Activated CD8-positive, alpha-beta memory T cell treated with anti-CD3 and anti-CD28 coated beads, Interleukin-2, amount 50 U/mL, for 48 hours (primary cell): Measurements from ENCODE around the gene DCTN1.
"Not testable (repeated sequence)": the region's sequence is repeated elsewhere in the genome, so short reads cannot be mapped to it uniquely, and the experiment has no call there.

Experiments
- DNase-seq: peaks from one replicate; pipeline ENCODE4 v3.0.0-alpha.2; 2020

DCTN1 gene

DNA sequence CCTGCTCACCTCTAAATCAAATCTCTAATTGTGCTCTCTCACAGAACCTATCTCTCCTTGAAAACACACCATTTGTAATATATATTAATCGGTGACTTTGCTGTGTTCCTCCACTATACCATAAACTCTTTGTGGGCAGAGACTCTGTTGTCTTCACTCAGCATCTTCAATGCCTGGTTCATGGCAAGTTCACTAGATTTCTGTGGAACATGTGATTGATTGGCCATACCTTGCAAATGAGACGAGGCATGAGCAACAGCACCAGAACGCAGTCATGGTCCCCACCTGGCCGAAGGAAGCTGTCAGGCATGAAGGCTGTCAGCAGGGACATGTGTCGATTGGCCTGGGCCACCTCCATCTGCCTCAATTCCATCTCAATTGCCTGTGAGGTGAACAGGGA lies 11.6 kb downstream of the DCTN1 start:
- DNase-seq: no peak

GRCh38 chr2:74367789-74368188 lies 12.3 kb downstream of the DCTN1 start:
- DNase-seq: no peak

GRCh38 chr2:74366036-74366435 lies 14.1 kb downstream of the DCTN1 start:
- no peak for DNase-seq

DNA sequence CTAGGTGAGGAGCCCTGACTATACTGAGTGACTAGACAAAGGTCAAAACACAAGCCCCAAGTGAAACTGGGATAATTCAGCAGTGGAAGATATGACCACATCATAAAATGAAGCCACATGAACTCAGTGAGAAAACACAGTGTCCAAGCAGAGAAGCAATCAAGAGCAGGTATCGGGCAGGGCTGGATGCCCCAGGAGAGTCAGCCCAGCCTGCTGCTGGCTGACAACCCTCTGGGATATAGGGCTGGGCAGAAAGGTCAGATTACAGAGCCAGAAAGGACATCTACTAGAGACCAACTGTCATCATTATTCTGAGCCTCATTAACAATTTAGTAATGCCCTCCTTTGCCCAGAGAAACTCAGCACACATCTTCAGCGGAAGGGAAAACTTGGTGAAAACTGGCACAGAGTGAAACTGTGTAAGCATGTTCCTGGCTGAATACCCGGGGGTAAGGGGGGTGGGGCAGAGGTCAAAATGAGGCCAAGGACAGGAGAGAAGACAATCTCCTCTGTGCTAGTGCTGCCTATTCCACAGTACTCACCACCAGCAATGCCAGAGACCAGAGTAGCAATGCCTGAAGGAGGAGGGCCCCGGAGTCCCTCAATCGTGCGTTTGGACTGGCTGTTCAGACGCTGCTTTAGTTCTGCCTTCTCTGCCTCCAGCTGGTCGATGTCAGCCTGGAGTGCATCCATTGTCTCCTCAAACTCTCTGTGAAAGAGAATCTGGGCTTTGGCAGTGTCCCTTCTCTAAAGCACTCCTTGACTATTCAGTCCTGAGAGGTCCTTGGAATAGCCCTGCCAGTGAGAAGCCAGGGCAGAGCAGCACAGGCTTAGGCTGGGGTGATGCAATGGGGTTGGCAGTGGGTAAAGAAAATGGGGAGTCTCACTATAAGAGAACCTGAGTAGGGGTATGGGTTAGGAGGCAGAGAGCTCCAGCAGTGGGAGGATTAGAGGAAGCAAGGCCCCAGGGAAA lies 15.3 kb downstream of the DCTN1 start:
- DNase-seq: no peak

GRCh38 chr2:74361327-74361726 lies 18.8 kb downstream of the DCTN1 start:
- DNase-seq: no peak

DNA sequence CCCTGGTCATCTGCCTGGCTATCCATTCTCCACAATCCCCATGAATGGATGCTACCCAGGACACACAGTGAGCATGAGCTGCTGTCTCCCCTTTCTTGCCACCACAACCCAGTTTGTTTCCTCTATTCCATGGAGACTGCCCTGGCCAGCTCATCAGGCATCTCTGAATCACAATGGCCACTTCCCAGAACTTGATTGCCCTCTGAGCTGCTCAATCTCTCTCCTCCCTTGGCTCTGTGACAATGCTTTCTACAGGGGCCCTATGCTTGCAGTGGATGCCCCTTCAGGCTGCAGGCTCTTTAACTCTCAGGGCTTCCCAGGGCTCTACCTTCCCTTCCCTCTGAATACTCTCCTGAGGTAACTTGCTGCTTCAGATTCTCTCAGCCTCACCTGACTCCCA lies 22.5 kb downstream of the DCTN1 start:
- no peak for DNase-seq

DNA sequence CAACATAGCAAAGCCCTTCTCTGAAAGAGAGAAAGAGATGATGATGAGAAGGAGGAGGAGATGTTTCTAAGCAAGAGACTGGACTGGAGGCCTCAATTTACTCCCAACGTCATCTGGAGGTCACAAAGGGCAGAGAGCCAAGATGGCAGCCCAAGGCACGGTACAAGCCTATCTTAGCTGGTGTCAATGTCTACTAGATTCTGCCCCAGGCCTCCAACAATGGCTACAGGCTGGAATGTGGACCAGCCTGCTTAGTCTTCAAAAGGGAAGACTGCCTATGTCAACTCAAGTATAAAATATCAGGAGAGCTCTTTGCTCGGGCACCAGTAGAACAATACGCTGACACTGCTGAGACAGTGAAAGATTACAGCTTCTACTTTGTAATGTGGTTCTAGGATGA lies 30.2 kb downstream of the DCTN1 start:
- no peak for DNase-seq

- no peak for DNase-seq
These were observed 32.4 kb downstream of the DCTN1 start for GRCh38 chr2:74347742-74348141.

DNA sequence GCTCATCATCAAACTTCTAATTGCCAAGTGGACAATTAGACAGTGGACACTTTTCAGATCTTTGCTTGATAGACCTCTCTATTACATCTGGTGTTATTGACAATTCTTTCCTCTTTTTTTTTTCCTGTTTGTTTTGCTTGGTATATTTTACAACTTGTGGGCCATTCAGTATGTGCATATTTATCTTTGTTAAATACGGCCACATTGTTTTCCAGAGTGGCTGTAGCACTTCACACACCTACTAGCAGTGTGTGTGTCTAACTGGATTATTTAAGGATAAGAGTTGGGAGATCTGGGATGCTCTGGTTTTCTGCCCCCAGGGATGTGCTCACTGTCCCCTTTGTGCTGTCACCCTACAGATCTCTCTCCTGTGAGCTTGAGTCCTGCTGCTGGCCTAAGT lies 32.8 kb downstream of the DCTN1 start:
- DNase-seq: no peak

DNA sequence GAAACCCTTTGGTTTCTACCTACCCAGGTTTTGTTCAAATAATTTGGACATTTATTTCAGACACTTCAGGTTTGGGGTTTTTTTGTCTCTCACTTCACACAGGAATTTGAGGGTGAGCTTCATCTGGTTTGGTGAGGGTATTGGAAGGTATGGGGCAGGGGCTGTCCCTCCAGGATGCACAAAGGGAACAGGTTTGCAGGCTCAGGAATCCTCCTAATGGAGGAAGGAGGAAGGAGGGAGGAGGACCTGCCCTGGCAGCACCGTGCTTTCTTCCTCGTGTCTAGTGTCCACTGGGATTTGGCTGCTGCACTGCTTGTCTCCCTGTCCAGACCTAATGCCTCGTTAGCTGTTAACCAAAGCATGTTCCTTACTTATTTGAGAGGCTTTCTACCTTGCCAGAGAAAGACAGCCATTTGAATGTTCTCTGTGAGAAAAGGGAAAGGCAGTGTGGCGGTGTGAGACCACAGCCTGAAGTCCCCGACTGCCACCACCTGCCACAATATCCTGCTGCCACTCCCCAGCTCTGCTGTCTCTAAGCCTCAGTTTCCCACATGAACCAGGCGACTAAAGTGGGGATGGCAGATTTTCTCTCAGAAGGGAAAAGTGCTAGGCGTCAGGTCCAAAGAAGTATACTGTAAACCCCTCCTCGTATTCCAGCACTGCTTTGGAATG lies 34.7 kb downstream of the DCTN1 start:
- no peak for DNase-seq

- DNase-seq: no peak
These were observed 36.8 kb downstream of the DCTN1 start, which contains the start of gene SLC4A5 for GRCh38 chr2:74343316-74343715. TSS of gene SLC4A5 (minus strand) at chr2:74343416. CDS start at chr2:74315023, 28,393 bp downstream.

DNA sequence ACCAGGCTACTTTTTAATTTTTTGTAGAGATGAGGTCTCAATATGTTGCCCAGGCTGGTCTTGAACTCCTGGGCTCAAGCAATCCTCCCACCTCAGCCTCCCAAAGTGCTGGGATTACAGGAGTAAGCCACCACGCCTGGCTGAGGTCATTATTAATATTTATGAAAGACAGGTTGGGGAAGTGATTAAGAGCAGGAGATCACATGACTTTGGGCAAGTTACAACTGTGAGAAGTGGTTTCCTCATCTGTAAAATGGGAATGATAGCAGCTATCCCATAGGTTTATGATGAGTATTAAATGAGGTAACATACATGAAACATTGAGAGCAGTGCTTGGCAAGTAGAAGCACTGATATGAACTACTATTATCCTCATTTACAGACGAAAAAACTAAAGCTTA lies 43.9 kb downstream of the DCTN1 start:
- not testable (repeated sequence) for DNase-seq

- DNase-seq: peak; percentile 88
These were observed 45.2 kb downstream of the DCTN1 start for GRCh38 chr2:74334931-74335333.

GRCh38 chr2:74333896-74334586 lies 46.1 kb downstream of the DCTN1 start:
- no peak for DNase-seq

DNA sequence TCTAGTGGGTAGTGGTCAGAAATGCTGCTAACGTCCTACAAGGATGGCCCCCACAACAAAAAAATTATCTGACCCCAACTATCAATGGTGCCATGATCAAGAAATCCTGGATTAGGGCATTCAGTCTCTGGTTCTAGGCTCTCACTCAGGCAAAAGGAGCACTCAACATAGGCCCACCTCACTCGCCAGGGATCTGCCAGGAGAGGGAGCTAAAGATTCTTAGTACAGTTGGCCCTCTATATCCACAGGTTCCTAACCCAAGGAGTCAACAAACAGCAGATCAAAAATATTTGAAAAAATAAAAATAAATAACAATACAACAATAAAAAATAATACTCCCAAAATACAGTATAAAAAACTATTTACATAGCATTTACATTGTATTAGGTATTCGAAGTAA lies 46.9 kb downstream of the DCTN1 start:
- no peak for DNase-seq

DNA sequence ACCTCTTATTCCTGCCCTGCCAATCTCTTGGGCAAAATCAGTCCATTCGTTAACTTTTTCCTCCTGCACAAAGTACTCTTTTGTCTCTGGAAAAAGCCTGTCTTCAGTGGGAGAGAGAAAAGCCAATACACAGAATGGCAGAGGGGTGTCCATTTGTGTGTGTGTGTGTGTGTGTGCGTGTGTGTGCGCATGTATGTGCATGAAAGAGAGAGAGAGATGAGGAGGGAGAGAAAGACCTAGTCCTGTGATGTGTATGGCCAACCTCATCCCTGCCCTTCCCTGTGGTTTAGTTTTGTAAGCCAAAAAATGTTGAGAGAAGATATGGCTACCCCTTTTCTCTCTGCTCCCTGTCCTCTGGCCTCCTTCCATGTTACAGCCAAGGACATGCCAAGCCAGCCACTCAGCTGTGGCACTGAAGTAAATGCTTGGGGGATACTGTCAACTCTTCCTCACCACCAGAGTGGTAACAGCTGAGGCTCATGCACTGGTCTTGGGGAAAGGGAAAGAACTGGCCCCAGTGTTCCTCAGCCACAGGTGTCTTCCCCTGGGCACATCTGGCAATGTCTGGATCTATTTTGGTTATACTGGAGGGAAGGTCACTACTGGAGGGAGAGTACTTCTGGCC lies 47.4 kb downstream of the DCTN1 start:
- DNase-seq: no peak

DNA sequence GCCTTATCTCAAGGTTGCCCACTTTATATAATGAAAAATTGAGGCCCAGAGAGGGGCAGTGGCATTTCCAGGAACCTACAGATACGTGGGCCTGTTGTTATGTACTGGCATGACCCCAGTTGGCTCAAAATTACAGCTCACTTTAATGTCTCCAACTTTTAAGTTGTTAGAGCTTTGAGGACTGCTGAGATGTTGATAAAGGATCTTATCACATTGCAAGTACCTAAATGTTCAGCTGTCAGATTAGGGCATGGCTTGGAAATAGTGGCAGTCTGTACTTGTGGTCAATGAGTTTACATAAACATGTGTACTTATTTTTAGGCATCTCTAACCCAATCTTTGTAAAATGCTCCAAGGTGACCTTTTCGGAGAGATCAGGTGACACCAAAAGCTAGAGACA lies 51.5 kb downstream of the DCTN1 start:
- no peak for DNase-seq

GRCh38 chr2:74328074-74328473 lies 52.0 kb downstream of the DCTN1 start:
- no peak for DNase-seq

DNA sequence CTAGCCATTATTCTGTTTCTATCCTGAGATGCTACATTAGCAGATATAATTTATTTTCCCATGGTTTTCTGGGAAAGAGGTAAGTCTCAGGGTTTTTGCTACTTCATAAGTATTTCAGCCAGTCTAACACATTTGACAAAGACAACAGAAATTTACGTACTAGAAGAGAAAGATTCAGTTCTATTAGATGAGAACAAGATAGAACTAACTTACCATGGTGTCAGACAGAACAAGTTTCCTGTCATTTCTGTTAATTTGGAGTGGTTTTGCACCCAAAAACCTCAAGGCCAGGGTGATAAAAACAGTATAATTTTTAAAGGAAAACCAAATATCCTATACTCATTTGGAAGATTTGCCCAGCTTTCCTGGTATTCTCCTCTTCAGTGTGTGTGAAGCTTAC lies 52.5 kb downstream of the DCTN1 start:
- DNase-seq: no peak

DNA sequence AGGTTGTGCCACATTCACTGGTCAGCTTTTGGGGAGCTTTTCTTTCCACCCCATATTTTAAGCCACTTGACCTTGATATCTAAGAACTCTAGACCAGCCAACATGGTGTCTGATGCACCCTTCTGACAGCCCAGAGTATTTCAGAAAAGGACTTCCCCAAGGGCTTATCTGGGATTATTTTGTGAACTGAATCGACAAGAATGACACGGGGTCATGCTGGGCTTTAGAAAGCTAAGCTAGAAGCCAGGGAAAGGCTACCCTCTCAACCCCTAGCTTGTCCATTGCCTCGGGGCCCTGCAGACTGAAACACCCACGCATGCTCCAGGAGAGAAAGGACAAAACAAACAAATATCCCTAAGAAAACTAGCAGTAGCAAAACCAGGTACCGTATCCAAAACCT lies 52.9 kb downstream of the DCTN1 start:
- no peak for DNase-seq

GRCh38 chr2:74325815-74326214 lies 54.3 kb downstream of the DCTN1 start:
- DNase-seq: no peak

DNA sequence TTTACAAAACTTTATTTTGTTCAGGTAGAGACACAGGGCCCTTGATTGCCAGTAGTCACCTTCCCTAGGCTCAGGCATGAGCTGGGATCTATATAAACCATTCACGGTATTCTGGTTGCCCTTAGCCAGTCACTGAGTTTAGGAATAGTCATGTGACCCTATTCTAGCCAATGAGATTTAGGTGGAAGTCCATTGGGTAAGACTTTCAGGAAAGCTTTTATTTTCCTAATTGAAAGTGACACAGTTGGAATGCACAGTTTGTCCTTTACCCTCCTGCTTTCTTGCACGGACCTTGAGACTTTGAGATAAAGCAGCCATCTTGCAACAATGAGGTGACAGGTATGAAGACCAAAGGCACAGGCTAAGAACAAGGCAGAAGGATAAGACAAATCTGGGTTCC lies 58.4 kb downstream of the DCTN1 start:
- no peak for DNase-seq

GRCh38 chr2:74317701-74318100 lies 62.4 kb downstream of the DCTN1 start:
- DNase-seq: no peak
